Spleen (tissue), 7 donors: Measurements from ENCODE around the gene RWDD3.

ENCODE experiments used
- CTCF ChIP-seq, 11 experiments: fragments of 200-600 bp in 7 of 11; fragments of 450-650 bp in 4 of 11; sonication (generic) in 4 of 11; IDR thresholded peaks in 8 of 11; conservative IDR thresholded peaks in 3 of 11; 1 replicate in 7 of 11; 2 replicates in 4 of 11; pipeline versions ENCODE4 v1.4.0 to v1.8.0; 2016 to 2021; ENCODE audit warnings: antibody characterized with exemption in 11 of 11, inconsistent platforms in 4 of 11, mild to moderate bottlenecking in 1 of 11
- POLR2AphosphoS5 ChIP-seq, 3 donors: sonication (generic); formaldehyde crosslinking; IDR thresholded peaks; one replicate each; pipeline ENCODE4 v1.5.1; 2017; ENCODE audit warnings: antibody characterized with exemption in 3 of 3
- donor health status: DM: no; HTN: no; CAD: no; lungs with moderate emphysema.
- donor health status: DM: no; HTN: no; CAD: no.
- donor health status: DM: no; HTN: no; CAD: no.

GRCh38 chr1:95284420-95284819, 50.4 kb downstream of the RWDD3 start:
- TF ChIP-seq CTCF (IDR thresholded peaks at IDR 0.05 in 8 of 11, conservative IDR thresholded peaks at IDR 0.05 in 3 of 11) (no peak), POLR2AphosphoS5 (IDR thresholded peaks at IDR 0.05) (no peak)
